Measurements from ENCODE around the gene PCDHGB4.

PCDHGB4 gene

GRCh38 chr5:141409598-141410306 is 22.3 kb downstream of the PCDHGB4 start:
- H3K27me3 ChIP-seq (ENCODE audit: control insufficient read depth, low read length): no peaks in the 10 kb centered on the region
- no peaks in the 10 kb centered on the region for H3K4me1 ChIP-seq (ENCODE audit: control insufficient read depth, low read length)
- no peak overlapping the region for H3K4me2 ChIP-seq (ENCODE audit: low read length)
- H3K27ac ChIP-seq (ENCODE audit: low read depth, low read length): no peak overlapping the region
- H3K9me2 ChIP-seq (replicated peaks; ENCODE audit: control insufficient read depth, low read length): no peaks in the 10 kb centered on the region
- H4K20me1 ChIP-seq (ENCODE audit: control insufficient read depth, insufficient read depth, low read depth, low read length): no peaks in the 10 kb centered on the region
- no peaks in the 10 kb centered on the region for H3F3A ChIP-seq (ENCODE audit: control insufficient read depth, insufficient read depth)
- TF ChIP-seq, protein P1, sequence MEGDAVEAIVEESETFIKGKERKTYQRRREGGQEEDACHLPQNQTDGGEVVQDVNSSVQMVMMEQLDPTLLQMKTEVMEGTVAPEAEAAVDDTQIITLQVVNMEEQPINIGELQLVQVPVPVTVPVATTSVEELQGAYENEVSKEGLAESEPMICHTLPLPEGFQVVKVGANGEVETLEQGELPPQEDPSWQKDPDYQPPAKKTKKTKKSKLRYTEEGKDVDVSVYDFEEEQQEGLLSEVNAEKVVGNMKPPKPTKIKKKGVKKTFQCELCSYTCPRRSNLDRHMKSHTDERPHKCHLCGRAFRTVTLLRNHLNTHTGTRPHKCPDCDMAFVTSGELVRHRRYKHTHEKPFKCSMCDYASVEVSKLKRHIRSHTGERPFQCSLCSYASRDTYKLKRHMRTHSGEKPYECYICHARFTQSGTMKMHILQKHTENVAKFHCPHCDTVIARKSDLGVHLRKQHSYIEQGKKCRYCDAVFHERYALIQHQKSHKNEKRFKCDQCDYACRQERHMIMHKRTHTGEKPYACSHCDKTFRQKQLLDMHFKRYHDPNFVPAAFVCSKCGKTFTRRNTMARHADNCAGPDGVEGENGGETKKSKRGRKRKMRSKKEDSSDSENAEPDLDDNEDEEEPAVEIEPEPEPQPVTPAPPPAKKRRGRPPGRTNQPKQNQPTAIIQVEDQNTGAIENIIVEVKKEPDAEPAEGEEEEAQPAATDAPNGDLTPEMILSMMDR (IDR thresholded peaks at IDR 0.05; ENCODE audit: low read depth, low read length, poor library complexity, severe bottlenecking): no peak
- TF ChIP-seq EZH2phosphoT487 (IDR thresholded peaks at IDR 0.05; ENCODE audit: borderline replicate concordance, low read length): no peak
- H3K9me3 ChIP-seq (ENCODE audit: control insufficient read depth, insufficient read depth, low read length): peaks cover 14% of the 10 kb centered on the region; the same call in 1 of the 2 replicates
- no peak overlapping the region for H3K4me3 ChIP-seq (ENCODE audit: low read length)
- no peaks in the 10 kb centered on the region for H3K79me2 ChIP-seq (ENCODE audit: control insufficient read depth, low read length)
- peaks cover 21% of the 10 kb centered on the region for H3K36me3 ChIP-seq (ENCODE audit: control insufficient read depth, low read length)

GRCh38 chr5:141411575-141411974 is 24.1 kb downstream of the PCDHGB4 start:
- Histone ChIP-seq H3K36me3 (ENCODE audit: control insufficient read depth, low read length) (peaks cover 18% of the 10 kb centered on the region), H3K9me2 (replicated peaks; ENCODE audit: control insufficient read depth, low read length) (no peaks in the 10 kb centered on the region), H3K9me3 (ENCODE audit: control insufficient read depth, insufficient read depth, low read length) (peaks cover 14% of the 10 kb centered on the region; the same call in 1 of the 2 replicates), H3F3A (ENCODE audit: control insufficient read depth, insufficient read depth) (no peaks in the 10 kb centered on the region), H3K4me3 (ENCODE audit: low read length) (no peak overlapping the region), H3K4me1 (ENCODE audit: control insufficient read depth, low read length) (no peaks in the 10 kb centered on the region), H3K27me3 (ENCODE audit: control insufficient read depth, low read length) (no peaks in the 10 kb centered on the region), H3K79me2 (ENCODE audit: control insufficient read depth, low read length) (no peaks in the 10 kb centered on the region), H4K20me1 (ENCODE audit: control insufficient read depth, insufficient read depth, low read depth, low read length) (no peaks in the 10 kb centered on the region), H3K27ac (ENCODE audit: low read depth, low read length) (no peak overlapping the region), H3K4me2 (ENCODE audit: low read length) (no peak overlapping the region)
- TF ChIP-seq, protein P1 (IDR thresholded peaks at IDR 0.05; ENCODE audit: low read depth, low read length, poor library complexity, severe bottlenecking): no peak
- no peak for TF ChIP-seq EZH2phosphoT487 (IDR thresholded peaks at IDR 0.05; ENCODE audit: borderline replicate concordance, low read length)

GRCh38 chr5:141412854-141413539 is 25.5 kb downstream of the PCDHGB4 start, which contains the start of gene PCDHGA10:
Gene PCDHGA10 (plus strand): TSS chr5:141412987. CDS start chr5:141413176, 189 bp downstream.
- no peaks in the 10 kb centered on the region for H3K9me2 ChIP-seq (replicated peaks; ENCODE audit: control insufficient read depth, low read length)
- no peak within 1 kb of the TSS for H3K4me3 ChIP-seq (ENCODE audit: low read length)
- TF ChIP-seq EZH2phosphoT487 (IDR thresholded peaks at IDR 0.05; ENCODE audit: borderline replicate concordance, low read length): no peak
- TF ChIP-seq, protein P1 (IDR thresholded peaks at IDR 0.05; ENCODE audit: low read depth, low read length, poor library complexity, severe bottlenecking): peak; percentile 28
- H4K20me1 ChIP-seq (ENCODE audit: control insufficient read depth, insufficient read depth, low read depth, low read length): no peaks in the 10 kb centered on the region
- H3K27me3 ChIP-seq (ENCODE audit: control insufficient read depth, low read length): no peaks in the 10 kb centered on the region
- H3F3A ChIP-seq (ENCODE audit: control insufficient read depth, insufficient read depth): no peaks in the 10 kb centered on the region
- H3K4me2 ChIP-seq (ENCODE audit: low read length): no peak within 1 kb of the TSS
- peaks cover 18% of the 10 kb centered on the region; the same call in 1 of the 2 replicates for H3K9me3 ChIP-seq (ENCODE audit: control insufficient read depth, insufficient read depth, low read length)
- no peaks in the 10 kb centered on the region for H3K79me2 ChIP-seq (ENCODE audit: control insufficient read depth, low read length)
- H3K27ac ChIP-seq (ENCODE audit: low read depth, low read length): no peak within 1 kb of the TSS
- peaks cover 15% of the 10 kb centered on the region for H3K36me3 ChIP-seq (ENCODE audit: control insufficient read depth, low read length)
- H3K4me1 ChIP-seq (ENCODE audit: control insufficient read depth, low read length): no peaks in the 10 kb centered on the region

Data from DOHH2 (cell line).